Smooth muscle cell (in vitro differentiated cells): ENCODE measurements around the gene HDGF. TPM values are rescaled to one million over a fixed set of nuclear protein-coding genes. Genes with fewer than 3 reads are reported as not detected.
A peak's percentile ranks its signal among the peaks of the same experiment; 100 is the strongest.

ENCODE experiments used
- DNase-seq: peaks from one replicate; lab custom pipeline; 2025; ENCODE audit not compliant: unreplicated experiment; lab: John Stamatoyannopoulos, UW
- H2AFZ ChIP-seq: fragments of 200-600 bp; sonication (generic); 2 replicates; pipeline ENCODE4 v1.6.0; 2016; ENCODE audit warnings: antibody characterized with exemption, low read depth, mild to moderate bottlenecking
- H3F3A ChIP-seq: fragments of 200-600 bp; sonication (generic); 2 replicates; pipeline ENCODE4 v1.6.0; 2017; ENCODE audit warnings: antibody characterized with exemption, low read depth
- H3K27ac ChIP-seq: fragments of 200-600 bp; sonication (generic); 2 replicates; pipeline ENCODE4 v1.5.1; 2016; ENCODE audit warnings: low read depth, mild to moderate bottlenecking
- H3K27me3 ChIP-seq: fragments of 200-600 bp; sonication (generic); 2 replicates; pipeline ENCODE4 v1.6.1; 2016; ENCODE audit warnings: low read depth, mild to moderate bottlenecking
- H3K36me3 ChIP-seq: fragments of 200-600 bp; sonication (generic); 2 replicates; pipeline ENCODE4 v1.5.1; 2016; ENCODE audit warnings: low read depth
- H3K4me1 ChIP-seq: fragments of 200-600 bp; sonication (generic); 2 replicates; pipeline ENCODE4 v1.5.1; 2016; ENCODE audit warnings: low read depth
- H3K4me2 ChIP-seq: fragments of 200-600 bp; sonication (generic); 2 replicates; pipeline ENCODE4 v1.6.0; 2016; ENCODE audit warnings: mild to moderate bottlenecking
- H3K4me3 ChIP-seq: fragments of 200-600 bp; sonication (generic); 2 replicates; pipeline ENCODE4 v1.5.1; 2016; ENCODE audit warnings: mild to moderate bottlenecking
- H3K79me2 ChIP-seq: fragments of 200-600 bp; sonication (generic); 2 replicates; pipeline ENCODE4 v1.6.0; 2016; ENCODE audit warnings: low read depth, mild to moderate bottlenecking
- H3K9ac ChIP-seq: fragments of 200-600 bp; sonication (generic); 2 replicates; pipeline ENCODE4 v1.6.0; 2016; ENCODE audit warnings: low read depth
- H3K9me3 ChIP-seq: fragments of 200-600 bp; sonication (generic); replicated peaks from 2 replicates; pipeline ENCODE4 v1.5.1; 2016; ENCODE audit warnings: low read depth
- H4K20me1 ChIP-seq: fragments of 200-600 bp; sonication (generic); 2 replicates; pipeline ENCODE4 v1.6.0; 2016; ENCODE audit warnings: low read depth
- CTCF ChIP-seq: fragments of 200-600 bp; sonication (generic); IDR thresholded peaks from 2 replicates; pipeline ENCODE4 v1.5.1; 2017; ENCODE audit warnings: borderline replicate concordance, mild to moderate bottlenecking, antibody characterized with exemption; ENCODE audit not compliant: insufficient read depth, poor library complexity, severe bottlenecking
- WGBS: methylation state at CpG from one replicate; pipeline ENCODE4 v1.1.7; 2016; ENCODE audit warnings: low lambda C conversion rate; 5-methylcytosine and 5-hydroxymethylcytosine counted together
- polyA plus RNA-seq: library from polyadenylated mRNA; unstranded; fragments of >200 nt; fragmentation: Nextera tagmentation; extraction: Ambion mirVana; gene quantifications from 2 replicates; pipeline ENCODE4 v1.2.1, GENCODE V29; 2016
- total RNA-seq: library from RNA; depleted of rRNA; stranded (reverse); fragments of >200 nt; gene quantifications from 2 replicates; pipeline ENCODE4 v1.2.3, GENCODE V29; 2014

Gene HDGF
- total and polyA plus RNA-seq, 2 experiments from 2014 or later, result 88.4 to 109 TPM

- Histone ChIP-seq H3K9me3 (no peaks in the 10 kb centered on the region), H3K36me3 (no peaks in the 10 kb centered on the region), H3K4me2 (no peak overlapping the region), H4K20me1 (no peaks in the 10 kb centered on the region), H3K9ac (no peak overlapping the region), H3F3A (peaks cover 15% of the 10 kb centered on the region), H3K79me2 (peaks cover 23% of the 10 kb centered on the region), H3K27me3 (no peaks in the 10 kb centered on the region), H3K4me1 (peaks cover 14% of the 10 kb centered on the region), H3K27ac (no peak overlapping the region), H3K4me3 (no peak overlapping the region), H2AFZ (no peak overlapping the region)
- WGBS, result 97% methylated on average over 10 of the region's 10 CpGs
- DNase-seq, result no peak
- TF ChIP-seq CTCF, result no peak
These were observed 13.1 kb downstream of the HDGF start for GRCh38 chr1:156738407-156738806.

- no peak overlapping the region for H3K4me2 ChIP-seq
- H4K20me1 ChIP-seq, result no peaks in the 10 kb centered on the region
- WGBS, result 98% methylated on average over 20 of the region's 20 CpGs
- no peak for DNase-seq
- H3K27me3 ChIP-seq, result no peaks in the 10 kb centered on the region
- H3K4me3 ChIP-seq, result no peak overlapping the region
- no peaks in the 10 kb centered on the region for H3F3A ChIP-seq
- H3K9ac ChIP-seq, result no peak overlapping the region
- no peak overlapping the region for H3K27ac ChIP-seq
- no peak overlapping the region for H2AFZ ChIP-seq
- H3K36me3 ChIP-seq, result no peaks in the 10 kb centered on the region
- peaks cover 12% of the 10 kb centered on the region for H3K79me2 ChIP-seq
- peaks cover 3% of the 10 kb centered on the region for H3K4me1 ChIP-seq
- H3K9me3 ChIP-seq, result no peaks in the 10 kb centered on the region
- TF ChIP-seq CTCF, result no peak
These were observed 17.4 kb downstream of the HDGF start for GRCh38 chr1:156733989-156734584.

- peaks cover 31% of the 10 kb centered on the region for H3K4me1 ChIP-seq
- peaks cover 39% of the 10 kb centered on the region for H4K20me1 ChIP-seq
- H3F3A ChIP-seq, result peaks cover 6% of the 10 kb centered on the region
- peak within 1 kb of the TSS; percentile 99 for H3K27ac ChIP-seq
- DNase-seq, result peak; percentile 81
- no peaks in the 10 kb centered on the region for H3K27me3 ChIP-seq
- H3K9ac ChIP-seq, result peak within 1 kb of the TSS; percentile 99
- no peaks in the 10 kb centered on the region for H3K36me3 ChIP-seq
- TF ChIP-seq CTCF, result no peak
- no peaks in the 10 kb centered on the region for H3K9me3 ChIP-seq
- 4% methylated on average over 53 of the region's 57 CpGs for WGBS
- H3K4me3 ChIP-seq, result peak within 1 kb of the TSS; percentile 88
- H3K79me2 ChIP-seq, result peaks cover 46% of the 10 kb centered on the region
- peak within 1 kb of the TSS; percentile 83 for H2AFZ ChIP-seq
- peak within 1 kb of the TSS; percentile 97 for H3K4me2 ChIP-seq
These were observed 22.6 kb downstream of the HDGF start, which contains the start of gene ISG20L2 for GRCh38 chr1:156728599-156729462. Gene ISG20L2, minus strand, starts transcription at chr1:156728766. Its CDS starts 1,114 bp downstream, at chr1:156727652.
